Measurements from ENCODE around the gene HDAC10.
A peak's percentile ranks its signal among the peaks of the same experiment; 100 is the strongest.

Gene HDAC10, protein sequence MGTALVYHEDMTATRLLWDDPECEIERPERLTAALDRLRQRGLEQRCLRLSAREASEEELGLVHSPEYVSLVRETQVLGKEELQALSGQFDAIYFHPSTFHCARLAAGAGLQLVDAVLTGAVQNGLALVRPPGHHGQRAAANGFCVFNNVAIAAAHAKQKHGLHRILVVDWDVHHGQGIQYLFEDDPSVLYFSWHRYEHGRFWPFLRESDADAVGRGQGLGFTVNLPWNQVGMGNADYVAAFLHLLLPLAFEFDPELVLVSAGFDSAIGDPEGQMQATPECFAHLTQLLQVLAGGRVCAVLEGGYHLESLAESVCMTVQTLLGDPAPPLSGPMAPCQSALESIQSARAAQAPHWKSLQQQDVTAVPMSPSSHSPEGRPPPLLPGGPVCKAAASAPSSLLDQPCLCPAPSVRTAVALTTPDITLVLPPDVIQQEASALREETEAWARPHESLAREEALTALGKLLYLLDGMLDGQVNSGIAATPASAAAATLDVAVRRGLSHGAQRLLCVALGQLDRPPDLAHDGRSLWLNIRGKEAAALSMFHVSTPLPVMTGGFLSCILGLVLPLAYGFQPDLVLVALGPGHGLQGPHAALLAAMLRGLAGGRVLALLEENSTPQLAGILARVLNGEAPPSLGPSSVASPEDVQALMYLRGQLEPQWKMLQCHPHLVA

DNA sequence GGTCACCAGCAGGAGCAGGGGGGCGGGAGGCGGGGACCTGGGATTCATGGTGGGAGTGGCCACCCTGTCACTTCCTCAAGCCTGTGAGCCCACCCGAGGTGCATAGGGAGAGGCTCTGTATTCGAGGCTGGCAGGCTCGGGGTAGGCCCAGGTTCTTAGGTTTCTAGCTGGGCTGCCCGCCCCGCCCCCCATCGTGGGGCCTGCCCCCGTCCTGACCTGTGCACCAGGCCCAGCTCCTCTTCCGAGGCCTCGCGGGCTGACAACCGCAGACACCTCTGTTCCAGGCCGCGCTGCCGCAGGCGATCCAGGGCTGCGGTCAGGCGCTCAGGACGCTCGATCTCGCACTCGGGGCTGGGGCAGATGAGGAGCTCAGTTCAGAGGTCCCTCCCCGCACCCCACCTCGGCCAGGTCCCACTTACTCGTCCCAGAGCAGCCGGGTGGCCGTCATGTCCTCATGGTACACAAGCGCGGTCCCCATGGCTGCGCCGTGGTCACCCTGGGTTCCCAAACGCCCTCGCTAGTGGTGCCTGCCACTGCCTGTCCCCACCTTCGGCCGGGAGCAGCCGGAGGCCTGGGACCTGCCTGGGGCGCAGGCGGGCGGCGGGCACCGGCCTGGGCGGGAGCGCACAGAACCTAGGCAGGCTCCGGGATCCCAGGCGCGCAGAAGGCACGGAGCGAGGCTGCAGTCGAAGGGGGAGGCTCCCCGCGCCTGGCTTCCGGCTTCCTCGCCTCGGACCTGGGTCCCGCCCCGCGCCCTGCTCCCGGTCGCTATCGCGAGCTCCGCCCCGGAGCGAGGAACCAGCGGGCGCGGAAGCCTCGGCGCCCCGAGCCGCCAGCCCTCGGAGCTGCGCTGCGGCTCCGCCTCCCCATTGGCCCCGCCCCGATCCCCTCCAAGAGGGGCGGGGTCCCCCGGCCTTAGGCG lies at the start of gene HDAC10:
Gene HDAC10, minus strand, starts transcription at position 711 of the 922 bp plus-strand sequence. Its CDS starts 233 bp downstream, at position 478.
- Mint-ChIP-seq H3K27ac (peak within 1 kb of the TSS; percentile 51), H3K4me1 (peaks cover 33% of the 10 kb centered on the region), H3K27me3 (no peaks in the 10 kb centered on the region), H3K4me3 (peak within 1 kb of the TSS; percentile 83), H3K36me3 (peaks cover 9% of the 10 kb centered on the region), H3K9me3 (no peaks in the 10 kb centered on the region)
- ATAC-seq = peak; percentile 86

DNA sequence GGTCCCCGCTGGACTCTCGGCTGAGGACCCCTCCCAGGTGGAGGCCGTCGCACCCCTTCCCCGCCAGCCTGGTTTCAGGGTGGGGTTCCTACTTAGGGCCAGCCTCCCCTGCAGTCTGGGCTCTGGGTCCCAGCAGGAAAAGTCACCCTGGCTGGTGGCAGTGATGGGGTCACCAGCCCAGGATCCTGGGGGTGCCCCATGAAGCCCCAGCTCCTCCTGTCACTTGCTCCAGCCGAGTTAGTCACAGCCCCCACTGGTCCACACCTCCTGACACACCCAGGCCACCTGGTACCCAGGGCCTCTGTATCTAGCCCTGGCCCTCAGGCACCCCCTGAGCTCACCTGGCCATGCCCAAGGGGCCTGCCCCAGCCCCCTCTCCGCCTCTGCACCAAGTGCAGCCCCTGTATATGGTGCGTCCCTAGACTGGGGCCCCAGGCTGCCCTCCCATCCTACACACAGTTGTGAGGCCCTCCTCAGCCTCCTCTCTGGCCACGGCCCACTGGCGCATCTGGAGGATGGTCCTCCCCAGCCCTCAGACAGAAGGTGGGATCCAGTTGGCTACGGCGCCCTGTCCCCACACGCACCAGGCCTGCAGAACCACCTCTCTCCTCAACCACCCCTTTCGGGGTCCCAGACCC lies 49.7 kb upstream of the HDAC10 start:
- no peaks in the 10 kb centered on the region for H3K9me3 Mint-ChIP-seq
- ATAC-seq = no peak
- H3K27me3 Mint-ChIP-seq = peaks cover 32% of the 10 kb centered on the region
- peak overlapping the region; percentile 74 for H3K27ac Mint-ChIP-seq
- no peaks in the 10 kb centered on the region for H3K36me3 Mint-ChIP-seq
- H3K4me1 Mint-ChIP-seq = peaks cover 73% of the 10 kb centered on the region
- H3K4me3 Mint-ChIP-seq = peak overlapping the region; percentile 48

DNA sequence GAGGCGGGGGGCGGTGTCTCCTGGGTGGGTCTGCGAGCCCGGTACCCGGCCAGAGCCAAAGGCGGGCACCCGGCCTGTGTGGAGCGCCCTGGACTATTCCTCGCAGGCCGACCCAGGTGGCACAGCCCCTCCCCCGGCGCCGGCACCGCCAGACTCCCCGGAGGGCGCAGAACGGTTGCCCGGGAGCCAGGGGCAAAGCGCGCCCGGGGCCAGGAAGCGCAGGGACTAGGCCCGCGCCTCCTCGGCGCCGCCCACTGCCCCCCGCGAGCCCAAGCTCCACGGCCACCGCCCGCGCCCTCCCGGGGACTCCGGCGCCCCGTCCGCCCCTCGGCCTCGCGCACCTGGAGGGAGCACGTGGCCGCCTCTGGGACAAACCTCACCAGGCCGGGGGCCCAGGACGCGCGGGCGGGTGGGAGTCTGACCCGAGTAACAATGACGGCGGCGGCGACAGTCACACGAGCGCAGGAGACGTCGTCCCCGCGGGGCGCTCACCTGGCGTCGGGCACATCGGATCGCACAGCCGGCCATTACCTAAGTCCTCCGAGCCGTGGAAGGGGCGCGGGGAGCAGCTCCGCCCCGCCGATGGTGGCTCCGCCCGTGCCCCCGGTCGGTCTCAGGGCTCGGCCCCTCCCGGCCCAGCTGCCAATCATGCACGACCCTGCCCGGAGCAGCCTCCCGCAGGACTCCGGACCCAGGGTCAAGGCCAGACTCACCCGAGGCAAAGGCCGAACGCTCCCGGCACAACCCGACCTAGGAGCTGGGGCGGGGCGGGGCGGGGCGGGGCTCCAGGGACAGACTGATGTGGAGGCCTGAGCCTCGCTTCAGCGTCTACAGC lies 48.9 kb upstream of the HDAC10 start:
- H3K4me3 Mint-ChIP-seq = no peak overlapping the region
- H3K9me3 Mint-ChIP-seq = no peaks in the 10 kb centered on the region
- peaks cover 65% of the 10 kb centered on the region for H3K4me1 Mint-ChIP-seq
- ATAC-seq = no peak
- H3K27me3 Mint-ChIP-seq = peaks cover 31% of the 10 kb centered on the region
- no peak overlapping the region for H3K27ac Mint-ChIP-seq
- H3K36me3 Mint-ChIP-seq = no peaks in the 10 kb centered on the region

DNA sequence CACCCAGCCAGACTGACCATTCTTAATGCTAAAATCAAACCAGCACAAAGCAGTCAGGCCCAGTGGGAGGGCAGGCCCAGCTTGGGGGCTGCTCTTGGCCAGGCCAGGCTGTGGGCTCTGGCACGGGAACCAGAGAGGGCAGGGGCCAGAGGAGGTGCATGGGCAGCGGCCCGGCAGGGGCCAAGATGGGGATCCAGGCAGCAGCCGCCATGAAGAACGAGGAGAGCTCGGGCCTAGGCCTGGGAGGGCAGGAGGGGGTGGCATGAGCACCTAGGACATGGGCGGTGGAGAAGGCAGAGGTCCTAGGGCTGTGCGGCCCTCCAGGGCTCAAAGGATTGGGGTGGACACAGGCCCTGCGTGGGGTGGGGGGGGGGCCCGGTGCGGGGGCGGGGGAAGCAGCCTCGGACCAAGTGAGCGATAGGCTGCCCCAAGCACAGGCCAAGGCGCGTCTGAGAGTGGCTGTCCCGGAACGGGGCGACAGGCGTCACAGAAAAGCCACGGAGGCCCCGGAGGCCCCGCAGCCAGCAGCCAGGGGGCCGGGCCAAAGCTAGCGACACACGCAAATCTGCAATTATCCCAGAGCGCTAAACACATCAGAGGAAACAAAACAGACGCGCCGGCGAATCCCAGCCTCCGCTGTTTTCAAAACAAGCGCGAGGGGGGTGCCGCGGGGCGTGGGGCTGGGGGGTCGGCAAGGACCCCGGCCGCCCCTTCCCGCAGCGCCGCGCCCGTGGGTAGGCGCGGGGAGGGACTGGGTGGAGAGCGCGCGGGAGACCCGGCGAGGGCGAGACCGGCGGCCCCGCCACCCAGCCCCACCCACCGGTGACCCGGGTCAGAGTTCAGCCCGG lies 48.1 kb upstream of the HDAC10 start:
- ATAC-seq = peak; percentile 1
- H3K36me3 Mint-ChIP-seq = no peaks in the 10 kb centered on the region

DNA sequence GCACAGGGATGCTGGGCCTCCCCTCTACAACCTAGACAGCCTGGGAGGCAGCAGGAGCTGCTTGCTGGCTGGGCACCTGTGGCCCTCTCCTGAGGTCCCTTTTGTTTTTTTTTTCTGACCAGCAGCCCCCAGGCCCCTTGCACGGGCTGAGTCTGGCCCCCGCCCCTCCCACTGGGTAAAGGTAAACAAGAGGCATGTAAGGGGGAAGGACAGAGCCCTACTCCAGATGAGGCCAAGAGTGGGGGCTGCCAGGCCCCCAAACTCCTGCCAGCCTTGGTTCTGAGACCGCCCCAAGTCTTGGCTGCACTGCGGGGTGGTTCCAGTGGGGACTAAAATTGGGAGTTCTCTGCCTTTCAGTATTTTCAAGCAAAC lies 47.2 kb upstream of the HDAC10 start:
- H3K4me3 Mint-ChIP-seq = no peak overlapping the region
- H3K4me1 Mint-ChIP-seq = peaks cover 59% of the 10 kb centered on the region
- peaks cover 31% of the 10 kb centered on the region for H3K27me3 Mint-ChIP-seq
- ATAC-seq = no peak
- no peaks in the 10 kb centered on the region for H3K9me3 Mint-ChIP-seq
- no peaks in the 10 kb centered on the region for H3K36me3 Mint-ChIP-seq
- H3K27ac Mint-ChIP-seq = no peak overlapping the region

More for the DNA sequence above, 48.1 kb upstream of the HDAC10 start:
- Mint-ChIP-seq H3K4me3 (peak overlapping the region; percentile 71), H3K4me1 (peaks cover 62% of the 10 kb centered on the region), H3K27me3 (peaks cover 31% of the 10 kb centered on the region), H3K27ac (peak overlapping the region; percentile 32), H3K9me3 (no peaks in the 10 kb centered on the region)

DNA sequence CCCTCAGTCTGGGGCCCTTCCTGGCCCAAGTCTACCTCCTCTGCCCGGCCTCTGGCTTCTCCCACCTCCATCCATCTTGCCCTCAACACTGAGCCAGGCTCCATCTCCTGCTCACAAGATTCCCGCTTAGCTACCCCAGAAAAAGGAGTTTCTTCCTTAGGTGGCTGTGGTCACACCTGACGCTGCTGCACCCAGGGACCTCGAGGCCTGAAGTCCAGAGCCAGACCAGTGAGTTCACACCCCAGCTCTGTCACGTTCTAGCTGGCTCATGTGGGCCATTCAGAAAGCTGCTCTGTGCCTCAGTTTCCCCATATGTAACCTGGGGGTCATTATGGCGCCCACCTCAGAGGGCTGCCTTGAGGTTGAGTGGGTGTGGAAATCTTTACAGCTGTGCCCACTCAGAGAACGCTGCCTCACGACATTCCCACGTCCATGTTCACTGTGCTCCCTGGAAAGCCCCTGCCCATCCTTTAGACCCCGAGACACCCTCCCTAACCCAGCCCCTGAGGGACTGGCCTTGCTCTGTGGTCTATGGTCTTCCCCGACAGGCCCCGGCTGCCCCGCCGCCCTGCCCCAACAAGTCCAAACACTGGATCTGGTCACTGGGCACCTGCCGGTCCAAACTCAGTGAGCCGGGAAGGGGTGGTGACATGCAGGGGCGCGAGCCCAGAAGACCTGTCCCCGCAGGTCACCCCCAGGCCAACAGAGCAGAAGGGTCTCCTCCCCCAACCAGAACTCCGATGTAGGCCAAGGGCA lies 46.6 kb upstream of the HDAC10 start:
- Mint-ChIP-seq H3K9me3 (no peaks in the 10 kb centered on the region), H3K4me3 (no peak overlapping the region), H3K27me3 (peaks cover 36% of the 10 kb centered on the region), H3K27ac (no peak overlapping the region), H3K36me3 (no peaks in the 10 kb centered on the region), H3K4me1 (peaks cover 59% of the 10 kb centered on the region)
- ATAC-seq = no peak

DNA sequence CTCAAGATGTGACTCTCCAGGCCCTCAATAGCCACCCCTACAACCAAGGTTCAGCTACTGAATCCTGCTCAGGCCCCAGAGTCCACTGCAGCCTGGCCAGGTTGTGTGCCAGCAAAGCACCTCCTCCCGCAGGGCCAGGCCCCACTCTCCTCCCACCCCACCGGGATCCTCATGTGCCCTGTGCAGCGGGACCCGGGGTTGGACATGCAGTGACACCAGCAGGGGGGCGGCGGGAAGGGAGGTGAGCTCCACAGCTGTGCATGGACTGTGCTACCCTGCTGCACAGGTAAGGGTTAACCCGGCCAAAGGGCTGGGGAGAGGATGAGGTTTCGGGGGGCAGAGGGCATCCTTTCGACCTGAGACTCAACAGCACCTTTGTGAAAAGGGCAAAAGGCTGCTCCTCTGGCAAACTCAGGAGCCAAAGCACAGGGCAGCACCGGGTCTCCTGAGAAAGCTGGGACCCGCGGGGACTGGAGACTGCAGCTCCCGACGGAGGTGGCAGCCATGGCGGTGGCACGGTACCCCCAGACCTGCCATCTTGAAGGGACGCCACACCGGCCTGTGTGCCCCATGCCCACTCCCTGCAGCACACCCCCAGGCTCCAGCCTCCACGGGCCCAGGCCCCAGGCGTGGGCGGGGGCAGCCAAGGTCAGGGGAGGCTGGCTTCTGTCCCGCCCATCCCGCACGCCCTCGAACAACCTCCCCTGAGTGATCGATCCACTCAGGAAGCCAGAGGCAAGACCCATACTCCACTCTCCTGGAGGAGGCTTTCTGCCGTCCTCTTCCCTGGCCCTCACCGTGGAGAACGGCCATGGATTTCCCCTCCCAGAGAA lies 45.8 kb upstream of the HDAC10 start:
- H3K27me3 Mint-ChIP-seq = peaks cover 44% of the 10 kb centered on the region
- H3K9me3 Mint-ChIP-seq = no peaks in the 10 kb centered on the region
- H3K36me3 Mint-ChIP-seq = no peaks in the 10 kb centered on the region
- H3K27ac Mint-ChIP-seq = no peak overlapping the region
- peaks cover 59% of the 10 kb centered on the region for H3K4me1 Mint-ChIP-seq
- no peak for ATAC-seq
- no peak overlapping the region for H3K4me3 Mint-ChIP-seq

DNA sequence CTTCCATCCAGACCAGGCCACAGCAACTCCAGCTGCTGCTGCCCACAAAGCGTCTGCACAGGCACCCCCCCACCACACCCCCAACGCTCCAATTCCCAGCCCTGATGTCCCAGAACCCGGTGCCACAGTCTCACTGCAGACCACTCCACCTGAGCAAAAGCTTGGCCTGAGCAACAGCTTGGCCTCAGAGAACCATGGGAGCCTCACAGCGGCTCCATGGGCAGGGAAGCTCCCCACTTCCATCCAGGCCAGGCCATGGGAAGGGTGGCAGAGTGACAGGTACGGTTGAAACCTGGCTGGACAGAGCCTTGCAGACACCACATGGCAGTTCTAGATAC lies 43.2 kb upstream of the HDAC10 start:
- no peak overlapping the region for H3K27ac Mint-ChIP-seq
- H3K4me3 Mint-ChIP-seq = no peak overlapping the region
- no peak for ATAC-seq
- peaks cover under 1% of the 10 kb centered on the region for H3K36me3 Mint-ChIP-seq
- peaks cover 57% of the 10 kb centered on the region for H3K4me1 Mint-ChIP-seq
- no peaks in the 10 kb centered on the region for H3K9me3 Mint-ChIP-seq
- peaks cover 57% of the 10 kb centered on the region for H3K27me3 Mint-ChIP-seq

DNA sequence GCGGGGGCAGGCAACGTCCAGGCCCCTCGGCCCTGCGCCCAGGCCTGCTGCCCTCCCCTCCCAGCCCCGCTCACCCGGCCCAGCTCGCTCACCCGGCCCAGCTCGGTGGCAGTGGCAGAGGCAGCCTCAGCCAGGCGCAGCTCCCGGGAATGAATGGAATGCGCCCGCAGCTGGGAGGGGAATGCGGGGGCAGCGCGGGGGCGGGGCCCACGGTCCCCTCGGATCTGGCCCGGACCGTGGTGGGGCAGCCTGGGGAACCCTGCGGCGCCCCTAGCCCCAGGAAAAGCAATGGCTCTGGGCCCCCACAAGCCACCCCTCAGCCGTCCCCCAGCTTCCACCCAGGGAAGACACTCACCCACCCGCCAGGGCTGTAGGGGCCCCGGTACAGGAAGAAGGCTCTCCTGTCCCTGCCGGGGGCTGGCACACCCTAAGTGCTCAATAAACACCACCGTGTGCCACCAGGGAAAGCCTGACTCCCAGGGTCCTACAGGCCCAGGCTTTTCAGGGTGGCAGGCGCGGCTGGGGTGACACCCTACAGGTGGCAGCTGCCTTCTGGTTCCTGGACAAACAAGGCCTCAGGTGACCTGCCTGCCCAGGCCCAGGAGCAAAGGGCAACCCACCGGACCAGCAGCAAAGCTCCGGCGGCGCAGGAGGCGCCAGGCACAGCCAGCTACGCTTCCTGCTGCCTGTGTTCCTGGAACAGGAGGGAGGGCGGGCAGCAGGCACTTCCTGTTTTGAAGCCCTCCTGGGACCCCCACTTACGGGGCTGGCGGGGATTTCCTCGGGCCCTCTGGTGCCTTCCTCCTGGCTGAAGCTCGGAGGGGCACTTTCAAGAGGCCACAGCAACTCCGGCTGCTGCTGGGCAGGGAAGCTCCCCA lies 42.6 kb upstream of the HDAC10 start:
- Mint-ChIP-seq H3K27ac (peak overlapping the region; percentile 57), H3K4me3 (peak overlapping the region; percentile 15), H3K9me3 (no peaks in the 10 kb centered on the region), H3K4me1 (peaks cover 51% of the 10 kb centered on the region), H3K27me3 (peaks cover 51% of the 10 kb centered on the region), H3K36me3 (peaks cover 7% of the 10 kb centered on the region)
- peak; percentile 36 for ATAC-seq

DNA sequence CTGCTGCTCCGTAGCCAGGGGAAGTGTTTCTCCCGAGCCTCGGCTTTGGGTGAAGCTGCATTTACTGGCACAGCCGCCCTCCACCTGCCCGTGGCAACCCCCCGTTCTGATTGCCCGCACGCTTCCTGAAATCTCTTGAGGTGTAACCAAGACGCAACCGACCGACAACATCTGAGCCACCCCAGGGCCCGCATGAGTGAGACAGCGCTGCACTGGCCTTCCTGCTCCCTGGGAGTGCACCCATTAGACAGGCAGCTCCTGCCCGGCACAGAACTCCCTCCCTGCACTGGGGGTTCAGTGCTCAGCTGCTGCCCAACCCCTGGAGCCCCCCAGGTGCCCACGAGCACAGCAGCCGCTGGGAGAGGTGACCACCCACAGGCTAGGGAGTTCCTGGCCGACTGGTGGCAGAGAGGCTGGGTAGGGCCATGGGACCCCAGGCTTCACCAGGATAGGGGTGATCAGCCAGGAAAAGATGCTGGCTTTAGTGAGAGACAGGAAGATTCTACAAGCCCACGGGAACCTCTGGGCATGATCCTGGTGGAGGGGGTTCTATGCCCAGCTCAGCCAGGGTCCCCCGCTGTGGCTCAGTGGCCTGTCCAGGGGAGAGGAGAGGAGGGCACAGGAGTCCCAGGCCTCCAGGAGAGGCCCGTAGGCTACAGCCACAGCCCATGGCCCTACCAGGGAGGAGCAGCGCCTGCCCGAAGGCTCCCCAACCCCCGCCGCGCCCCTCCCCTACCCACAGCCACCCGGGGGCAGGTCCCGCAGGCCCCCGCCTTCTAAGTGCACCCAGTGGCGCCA lies 41.8 kb upstream of the HDAC10 start:
- Mint-ChIP-seq H3K9me3 (no peaks in the 10 kb centered on the region), H3K27me3 (peaks cover 42% of the 10 kb centered on the region), H3K36me3 (peaks cover 12% of the 10 kb centered on the region), H3K4me3 (peak overlapping the region; percentile 68), H3K4me1 (peaks cover 44% of the 10 kb centered on the region), H3K27ac (peak overlapping the region; percentile 57)
- ATAC-seq = peak; percentile 68

Data from stimulated activated memory B cell treated with anti-CD40 and anti-IgM and Interleukin-4, amounts not matched to agents 10 μg/mL and 1 μg/mL and 100 μg/mL, for 72 hours (primary cell).